ENCODE measurements around the gene NFE2L2. TPM values are rescaled to one million over a fixed set of nuclear protein-coding genes. Genes with fewer than 3 reads are reported as not detected.

Gene NFE2L2
- total RNA-seq, 1 experiment from 2014 or later: 80.0 TPM

GRCh38 chr2:177296040-177296439, 31.5 kb upstream of the NFE2L2 start:
- no peak overlapping the region for H3K27ac ChIP-seq (ENCODE audit: low read depth, low read length, poor library complexity, severe bottlenecking)
- no peaks in the 10 kb centered on the region for H3K36me3 ChIP-seq (ENCODE audit: insufficient read depth, low read length, poor library complexity, severe bottlenecking)
- no peak for TF ChIP-seq EZH2 (IDR thresholded peaks at IDR 0.05; ENCODE audit: borderline replicate concordance, low read depth, low read length, poor library complexity, severe bottlenecking)
- peak; percentile 57 for TF ChIP-seq CTCF (conservative IDR thresholded peaks at IDR 0.05; ENCODE audit: low read depth, low read length)
- peak; percentile 38 for DNase-seq (ENCODE audit: low spot score)
- no peak overlapping the region for H3K4me3 ChIP-seq (ENCODE audit: low read depth, low read length, poor library complexity, severe bottlenecking)
- H3K4me1 ChIP-seq (ENCODE audit: insufficient read depth, low read length, poor library complexity, severe bottlenecking): peaks cover 7% of the 10 kb centered on the region
- H3K9me3 ChIP-seq (ENCODE audit: low read depth, low read length, poor library complexity, severe bottlenecking): no peaks in the 10 kb centered on the region
- H3K27me3 ChIP-seq (replicated peaks; ENCODE audit: insufficient read depth, low read depth, low read length, poor library complexity): no peaks in the 10 kb centered on the region
- no TSS peak for BruUV-seq (replicated peaks)
- ChIA-PET CTCF (interaction anchor here (1.2 to 1.7 kb wide), 2 partner anchors 10 to 131 kb away, joined by 4 to 9 read pairs; no protein-coding TSS in a partner anchor), POLR2A (ENCODE audit: low non-redundant PET) (interaction anchor here (0.7 kb wide), 1 partner anchor 1084 kb away, joined by 3 read pairs; no protein-coding TSS in a partner anchor)
- intact Hi-C loops (cut with micrococcal nuclease; ENCODE audit: unreplicated experiment): loop anchor here (10.0 kb wide), 1 partner anchor 131 kb away; no protein-coding TSS in a partner anchor

GRCh38 chr2:177295484-177295883, 31.0 kb upstream of the NFE2L2 start:
- BruUV-seq (replicated peaks): no TSS peak
- DNase-seq (ENCODE audit: low spot score): peak; percentile 25
- H3K4me1 ChIP-seq (ENCODE audit: insufficient read depth, low read length, poor library complexity, severe bottlenecking): peaks cover 7% of the 10 kb centered on the region
- ChIA-PET CTCF (interaction anchor here (1.2 to 1.7 kb wide), 2 partner anchors 9 to 130 kb away, joined by 4 to 9 read pairs; no protein-coding TSS in a partner anchor), POLR2A (ENCODE audit: low non-redundant PET) (no interaction called here)
- TF ChIP-seq CTCF (conservative IDR thresholded peaks at IDR 0.05; ENCODE audit: low read depth, low read length): no peak
- TF ChIP-seq EZH2 (IDR thresholded peaks at IDR 0.05; ENCODE audit: borderline replicate concordance, low read depth, low read length, poor library complexity, severe bottlenecking): no peak
- H3K4me3 ChIP-seq (ENCODE audit: low read depth, low read length, poor library complexity, severe bottlenecking): no peak overlapping the region
- H3K27me3 ChIP-seq (replicated peaks; ENCODE audit: insufficient read depth, low read depth, low read length, poor library complexity): no peaks in the 10 kb centered on the region
- H3K27ac ChIP-seq (ENCODE audit: low read depth, low read length, poor library complexity, severe bottlenecking): no peak overlapping the region
- H3K9me3 ChIP-seq (ENCODE audit: low read depth, low read length, poor library complexity, severe bottlenecking): no peaks in the 10 kb centered on the region
- no peaks in the 10 kb centered on the region for H3K36me3 ChIP-seq (ENCODE audit: insufficient read depth, low read length, poor library complexity, severe bottlenecking)
- intact Hi-C loops (cut with micrococcal nuclease; ENCODE audit: unreplicated experiment): loop anchor here (10.0 kb wide), 1 partner anchor 131 kb away; no protein-coding TSS in a partner anchor

- Histone ChIP-seq H3K9me3 (ENCODE audit: low read depth, low read length, poor library complexity, severe bottlenecking) (no peaks in the 10 kb centered on the region), H3K27me3 (replicated peaks; ENCODE audit: insufficient read depth, low read depth, low read length, poor library complexity) (no peaks in the 10 kb centered on the region), H3K36me3 (ENCODE audit: insufficient read depth, low read length, poor library complexity, severe bottlenecking) (no peaks in the 10 kb centered on the region), H3K4me3 (ENCODE audit: low read depth, low read length, poor library complexity, severe bottlenecking) (no peak overlapping the region), H3K4me1 (ENCODE audit: insufficient read depth, low read length, poor library complexity, severe bottlenecking) (peaks cover 7% of the 10 kb centered on the region), H3K27ac (ENCODE audit: low read depth, low read length, poor library complexity, severe bottlenecking) (no peak overlapping the region)
- CTCF ChIA-PET: no interaction called here
- intact Hi-C loops (cut with micrococcal nuclease; ENCODE audit: unreplicated experiment): loop anchor here (10.0 kb wide), 1 partner anchor 127 kb away; no protein-coding TSS in a partner anchor
- no peak for DNase-seq (ENCODE audit: low spot score)
- no peak for TF ChIP-seq EZH2 (IDR thresholded peaks at IDR 0.05; ENCODE audit: borderline replicate concordance, low read depth, low read length, poor library complexity, severe bottlenecking)
- TF ChIP-seq CTCF (conservative IDR thresholded peaks at IDR 0.05; ENCODE audit: low read depth, low read length): no peak
- BruUV-seq (replicated peaks): no TSS peak
- POLR2A ChIA-PET (ENCODE audit: low non-redundant PET): no interaction called here
Observed at GRCh38 chr2:177291701-177292100, 27.2 kb upstream of the NFE2L2 start.

Measured in A673 (cell line).